AG08395 (cell line): ENCODE data around the gene CDH4.
"Not testable (repeated sequence)": the region's sequence is repeated elsewhere in the genome, so short reads cannot be mapped to it uniquely, and the experiment has no call there.

ENCODE experiments used
- DNase-seq: peaks from one replicate; pipeline ENCODE4 v3.0.0; 2012; ENCODE audit warnings: mixed read lengths, low spot score

CDH4 gene

DNA sequence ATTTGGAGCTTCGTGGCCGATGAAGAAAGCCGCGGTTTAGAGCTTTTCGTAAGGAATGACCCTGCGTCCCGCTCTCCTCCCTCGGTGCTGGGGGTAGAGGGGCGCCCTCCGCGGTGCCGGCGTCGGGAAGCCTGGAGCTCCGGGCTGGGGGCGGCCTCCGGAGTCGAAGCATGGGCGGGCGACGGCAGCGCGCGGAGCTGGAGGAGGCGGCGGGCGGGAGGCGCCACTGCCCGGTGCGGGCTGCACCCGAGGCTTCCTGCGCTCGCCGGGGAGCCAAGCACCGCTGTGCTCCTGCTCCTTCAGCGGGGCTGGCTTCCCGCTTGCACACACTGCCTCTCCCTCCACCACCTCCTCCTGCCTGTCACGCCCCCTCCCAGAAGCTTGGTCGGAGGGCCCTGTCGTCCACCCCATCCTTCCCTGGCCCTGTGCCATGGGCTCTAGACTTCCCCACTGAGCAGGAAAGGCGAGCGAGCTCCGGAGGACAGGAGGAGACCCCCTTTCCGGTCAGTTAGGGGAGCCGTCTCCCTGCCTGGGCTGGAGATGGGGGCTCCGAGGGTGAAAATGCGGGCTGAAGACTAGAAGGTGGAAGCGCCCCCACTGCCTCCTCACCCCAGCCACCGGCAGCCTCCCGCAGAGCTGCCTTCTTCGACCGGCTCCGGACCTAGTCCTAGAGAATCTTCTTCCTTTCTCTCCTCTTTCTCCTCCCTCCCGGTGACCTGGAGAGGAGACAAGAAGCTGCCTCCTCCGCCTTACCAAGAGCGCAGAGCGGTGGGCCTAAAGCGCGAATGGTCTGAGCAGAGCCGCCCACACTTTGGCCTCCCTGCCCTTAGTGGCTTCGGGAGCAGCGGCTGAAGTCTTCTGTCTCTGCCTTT is 1.8 kb downstream of the CDH4 start:
- peak; percentile 33 for DNase-seq

- no peak for DNase-seq
Observed at GRCh38 chr20:61254881-61255626, 3.0 kb downstream of the CDH4 start.

DNA sequence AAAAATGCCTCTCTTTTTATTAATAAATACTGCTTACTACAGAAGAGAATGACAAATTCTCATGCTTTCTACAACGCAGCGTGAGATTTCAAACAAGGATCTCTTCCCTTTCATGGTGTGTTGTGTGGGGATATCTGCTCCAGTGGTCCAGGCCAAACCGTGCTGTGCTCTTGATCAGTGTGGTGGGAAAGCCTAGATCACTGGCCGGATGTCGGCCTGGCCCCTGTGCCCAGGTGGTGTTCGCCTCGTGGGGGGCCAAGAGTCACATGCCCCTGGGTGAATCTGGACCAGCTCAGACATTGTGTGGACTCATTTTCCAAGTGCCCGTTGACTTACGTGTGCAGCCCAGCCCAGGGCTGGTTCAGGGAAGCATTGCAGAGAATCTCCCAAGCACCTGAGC is 4.3 kb downstream of the CDH4 start:
- no peak for DNase-seq

- DNase-seq = no peak
Observed at GRCh38 chr20:61256824-61257223, 4.8 kb downstream of the CDH4 start.

DNA sequence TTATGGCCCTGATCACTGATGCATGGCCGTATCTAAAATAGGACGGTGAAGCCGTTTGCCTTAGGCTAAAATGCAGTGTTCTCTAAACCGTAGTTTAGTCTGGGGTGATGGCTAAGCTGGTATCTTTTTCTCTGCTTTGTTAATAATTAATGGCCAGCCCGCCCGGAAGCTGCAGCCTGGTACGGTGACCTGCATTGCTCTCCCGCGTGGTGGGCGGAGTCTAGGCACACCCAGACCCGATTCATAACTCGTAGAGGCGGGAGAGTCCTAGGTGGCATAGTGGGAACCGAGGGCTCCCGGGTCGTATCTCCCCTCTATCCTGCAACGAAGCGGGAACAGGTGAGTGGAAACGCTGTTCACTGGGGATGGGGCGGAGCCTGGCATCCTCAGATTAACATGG is 5.5 kb downstream of the CDH4 start:
- DNase-seq = no peak

GRCh38 chr20:61259741-61260140 is 7.7 kb downstream of the CDH4 start:
- DNase-seq = no peak

DNA sequence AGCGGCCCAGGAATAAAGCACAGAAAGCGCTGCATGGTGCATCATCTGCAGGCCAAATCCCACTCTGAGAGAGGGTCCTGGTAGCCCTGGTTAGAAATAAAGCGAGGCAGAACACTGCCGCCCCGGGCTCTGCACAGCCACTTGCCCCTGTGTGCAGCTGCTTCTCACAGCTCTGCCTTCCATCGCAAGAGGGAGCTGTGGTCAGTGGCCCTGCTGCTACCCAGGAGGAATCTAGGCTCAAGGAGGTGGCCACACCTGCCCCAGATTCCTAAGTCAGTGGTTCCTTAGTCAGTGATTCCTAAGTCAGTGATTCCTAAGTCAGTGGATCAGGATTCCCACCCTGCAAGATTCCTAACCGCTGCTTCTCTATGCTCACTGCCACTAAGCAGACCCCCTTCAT is 8.8 kb downstream of the CDH4 start:
- no peak for DNase-seq

DNA sequence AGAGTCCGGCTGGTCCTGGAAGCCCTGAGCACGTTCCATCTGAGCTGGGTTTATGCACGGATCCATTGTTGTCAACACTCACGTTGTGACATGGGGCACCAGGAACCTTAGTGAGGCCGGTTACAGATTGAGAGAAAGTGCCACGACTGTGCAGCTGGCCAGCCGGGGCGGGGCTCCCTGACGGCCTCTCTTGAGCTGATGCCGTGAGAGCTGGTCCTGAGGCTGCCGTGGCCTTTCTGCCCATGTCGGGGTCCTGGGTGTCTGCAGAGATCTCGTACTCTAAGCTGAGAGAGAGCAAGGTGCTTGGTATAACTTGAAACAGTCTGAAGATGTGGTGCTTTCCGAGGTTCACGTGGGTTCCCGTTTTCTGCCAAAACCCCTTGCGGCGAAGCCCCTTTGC is 10.0 kb downstream of the CDH4 start:
- DNase-seq = no peak

- no peak for DNase-seq
Observed at GRCh38 chr20:61262514-61262913, 10.5 kb downstream of the CDH4 start.

DNA sequence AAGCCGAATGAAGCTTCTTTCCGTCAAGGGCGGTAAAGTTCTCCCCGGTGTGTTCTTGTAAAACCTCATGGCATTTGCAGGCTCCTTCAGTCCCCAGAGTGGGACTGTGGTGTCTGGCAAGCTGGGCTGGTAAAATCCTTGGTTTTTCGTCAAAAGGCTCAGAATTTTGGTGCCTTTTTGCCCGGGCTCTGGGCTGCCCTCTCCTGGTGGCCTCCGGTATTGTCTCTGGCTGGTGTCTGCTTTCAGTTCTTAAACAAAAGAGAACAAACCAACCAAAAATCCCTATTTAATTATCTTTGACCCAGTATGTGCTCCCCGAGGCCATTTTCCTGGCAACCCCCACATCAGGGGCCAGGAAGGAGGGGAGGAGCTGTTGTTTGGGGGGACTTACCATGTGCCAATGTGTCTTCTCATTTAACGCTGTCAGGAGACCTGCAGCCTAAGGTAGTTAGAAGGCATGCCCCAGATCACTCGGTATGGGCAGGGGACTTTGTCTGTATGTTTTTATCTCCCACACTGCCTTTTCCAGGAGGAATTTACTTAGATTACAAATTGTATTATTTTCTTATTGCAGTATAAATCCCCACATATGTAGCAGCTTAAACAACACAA is 11.1 kb downstream of the CDH4 start:
- peak; percentile 53 for DNase-seq

DNA sequence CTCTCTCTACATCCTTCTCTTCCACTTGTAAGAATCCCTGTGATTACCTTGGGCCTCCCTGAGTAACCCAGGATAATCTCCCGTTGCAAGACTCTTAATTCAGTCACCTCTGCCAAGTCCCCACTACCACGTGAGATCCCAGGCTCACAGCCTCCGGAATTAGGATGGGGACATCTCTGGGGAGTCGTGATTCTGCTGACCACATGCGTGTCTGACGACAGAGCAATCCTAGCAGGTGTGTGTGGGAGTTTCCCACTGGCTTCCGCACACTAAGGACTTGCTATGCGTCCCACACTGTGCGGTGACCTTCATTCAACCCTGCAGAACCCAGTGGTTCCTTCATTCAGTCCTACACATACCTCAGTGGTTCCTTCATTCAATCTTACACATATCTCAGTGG is 11.9 kb downstream of the CDH4 start:
- DNase-seq = no peak

DNA sequence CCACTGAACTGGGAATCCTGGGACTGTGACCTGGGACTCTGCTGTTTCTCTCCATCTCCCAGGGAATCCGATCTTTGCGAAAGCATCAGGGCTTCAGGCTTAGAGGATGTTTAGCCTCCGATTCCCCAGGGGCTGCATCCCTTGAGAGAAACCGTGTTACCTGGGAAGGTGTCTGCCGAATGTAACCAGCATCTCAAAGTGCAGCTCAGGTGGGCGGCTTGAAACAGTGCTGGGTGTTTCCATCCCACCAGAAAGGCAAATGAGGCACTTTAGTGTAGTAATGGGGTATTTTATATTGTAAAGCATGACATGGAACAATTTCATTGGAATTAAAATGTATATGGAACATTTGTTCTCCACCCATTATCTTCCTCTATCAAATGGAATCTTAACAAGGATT is 15.2 kb downstream of the CDH4 start:
- DNase-seq = no peak

DNA sequence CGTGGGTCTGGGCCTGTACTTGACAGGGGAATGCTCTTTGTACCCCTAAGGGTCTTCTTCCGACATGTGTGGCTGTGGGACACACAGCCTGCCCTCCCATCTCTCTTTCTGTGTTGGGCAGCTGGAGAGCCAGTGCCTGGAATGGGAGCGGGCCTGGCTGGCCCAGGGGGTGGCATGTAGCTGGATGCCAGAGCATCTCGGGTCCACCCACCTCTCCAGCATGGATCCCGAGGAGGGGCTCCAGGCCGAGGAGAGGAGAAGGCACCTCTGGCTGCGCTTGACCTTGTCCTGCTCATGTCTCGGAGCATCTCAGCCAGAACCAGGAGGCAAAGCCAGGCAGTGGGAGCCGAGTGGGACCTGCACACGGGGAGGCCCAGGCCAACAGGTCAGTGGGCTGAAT is 16.0 kb downstream of the CDH4 start:
- DNase-seq = no peak

DNA sequence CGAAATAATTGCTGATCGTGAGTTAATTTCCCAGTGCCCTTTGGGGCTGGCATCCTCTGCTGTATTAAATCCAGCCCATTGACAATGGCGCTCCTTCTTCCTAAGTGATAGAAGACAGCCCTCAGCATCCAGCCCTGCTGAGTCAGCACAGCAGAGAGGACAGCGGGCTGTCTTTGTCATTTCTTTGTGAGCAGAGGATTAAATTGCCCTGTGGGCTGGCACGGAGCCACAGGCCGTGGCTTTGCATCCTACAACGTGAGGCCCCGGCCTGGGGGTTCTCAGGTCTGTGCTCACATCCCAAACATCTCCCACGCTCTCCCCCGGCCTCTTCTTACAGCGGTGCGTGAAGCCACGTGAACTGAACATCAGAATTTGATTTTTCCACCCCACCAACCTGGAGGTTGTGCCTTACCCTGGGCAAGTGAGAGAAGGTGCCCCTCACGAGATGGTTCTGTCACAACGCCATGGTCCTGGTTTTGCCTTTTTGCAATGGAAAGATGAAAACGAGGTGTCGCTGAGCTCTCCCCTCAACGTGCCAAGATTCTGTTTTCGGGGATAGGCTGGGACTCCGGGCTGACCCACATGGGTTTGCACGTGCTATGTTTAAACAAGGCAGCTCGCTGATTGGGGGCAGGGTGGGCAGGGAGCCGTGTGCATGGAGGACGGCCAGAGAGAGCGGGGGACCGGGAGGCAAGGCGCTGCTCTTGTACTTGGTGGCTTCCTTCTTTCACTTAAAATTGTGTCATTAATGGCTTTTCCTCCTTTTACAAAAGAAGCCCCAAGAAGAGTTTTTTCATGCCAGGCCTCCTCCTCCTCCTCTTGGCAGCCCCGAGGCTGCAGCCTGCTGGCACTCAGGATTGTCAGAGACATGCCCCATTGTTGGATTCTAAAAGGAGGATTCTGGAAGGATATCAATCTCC is 19.5 kb downstream of the CDH4 start:
- DNase-seq = peak; percentile 14

- DNase-seq = not testable (repeated sequence)
Observed at GRCh38 chr20:61273024-61273423, 21.0 kb downstream of the CDH4 start.

- DNase-seq = not testable (repeated sequence)
Observed at GRCh38 chr20:61273666-61274065, 21.6 kb downstream of the CDH4 start.

GRCh38 chr20:61274326-61274725 is 22.3 kb downstream of the CDH4 start:
- no peak for DNase-seq

DNA sequence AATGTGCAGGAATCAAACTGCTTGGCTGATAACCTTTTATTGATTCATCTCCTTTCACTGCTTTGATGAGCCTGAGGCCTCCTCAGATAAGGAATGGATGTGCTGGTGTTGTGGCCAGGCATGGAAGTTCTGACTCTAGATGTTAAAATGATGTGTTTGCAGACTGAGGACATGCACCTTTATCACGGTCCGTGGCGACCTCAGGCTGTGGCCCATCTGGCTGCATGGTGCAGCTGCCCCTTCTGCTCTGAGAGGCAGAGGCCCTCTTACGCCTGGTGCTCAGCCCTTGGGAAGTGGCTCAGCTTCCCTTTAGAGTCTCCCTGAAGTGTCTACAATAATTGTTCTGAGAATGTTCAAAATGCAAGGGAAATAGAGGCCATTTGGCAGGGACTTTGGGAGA is 26.2 kb downstream of the CDH4 start:
- DNase-seq = no peak

DNA sequence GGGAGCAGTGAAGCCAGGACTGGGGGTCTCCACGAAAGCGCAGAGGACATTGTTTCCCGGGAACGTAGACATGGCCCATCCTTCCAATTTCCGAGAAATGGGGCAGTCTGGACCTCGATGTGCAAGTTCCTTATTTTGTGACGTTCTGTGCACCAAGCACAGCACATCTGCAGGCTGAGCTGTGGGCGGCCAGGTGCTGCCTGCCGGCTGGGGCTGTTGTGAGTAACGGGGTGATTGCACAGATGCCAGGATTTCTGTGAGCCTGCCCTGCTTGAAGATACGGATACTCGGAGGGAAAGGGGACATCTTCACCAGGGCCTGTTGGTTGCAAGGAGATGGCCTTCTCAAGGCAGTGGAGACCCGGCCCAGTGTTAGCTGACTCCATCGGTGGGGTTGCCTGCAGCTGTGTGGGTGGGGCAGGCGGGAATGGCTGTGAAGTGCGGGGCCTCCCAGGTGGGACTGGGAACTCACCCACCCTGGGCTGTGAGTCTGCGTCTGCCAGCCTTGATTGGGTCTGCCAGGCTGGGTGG is 27.6 kb downstream of the CDH4 start:
- no peak for DNase-seq

DNA sequence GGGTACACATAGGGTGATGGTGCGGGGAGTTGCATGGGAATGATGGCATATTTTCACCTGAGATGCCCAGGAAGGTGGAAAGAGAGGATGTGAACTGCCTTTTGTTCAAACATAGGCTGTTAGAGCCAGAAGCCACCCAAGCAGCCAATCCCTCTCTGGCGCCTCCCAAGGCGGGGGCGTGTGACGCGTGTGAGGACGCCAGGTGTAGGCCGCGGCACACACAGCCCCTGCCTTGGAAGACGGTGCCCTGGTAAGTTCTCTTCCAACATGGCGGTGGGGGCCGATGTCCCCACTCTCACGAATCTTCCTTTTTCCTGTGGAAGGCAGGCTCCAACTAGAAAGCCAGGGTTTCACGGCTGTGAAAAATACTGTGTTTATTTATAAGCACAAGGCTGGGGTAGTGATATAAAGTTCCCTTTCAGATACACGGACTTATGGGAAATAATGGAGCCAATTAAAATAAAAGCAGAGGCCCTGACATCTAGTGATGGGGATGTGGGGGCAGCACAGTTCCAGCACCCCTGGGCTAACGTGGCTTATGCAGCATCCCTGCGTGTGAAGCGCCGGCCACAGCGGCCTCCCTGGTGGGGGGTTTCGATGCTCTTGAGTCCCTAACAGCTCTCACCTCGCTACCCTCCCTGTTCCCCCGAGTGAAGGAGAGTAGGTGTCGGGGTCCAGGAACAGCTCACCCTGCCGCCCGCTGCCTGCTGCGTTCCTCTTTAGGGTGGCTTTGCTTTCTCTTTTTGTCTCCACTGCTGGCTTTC is 28.3 kb downstream of the CDH4 start:
- no peak for DNase-seq

DNA sequence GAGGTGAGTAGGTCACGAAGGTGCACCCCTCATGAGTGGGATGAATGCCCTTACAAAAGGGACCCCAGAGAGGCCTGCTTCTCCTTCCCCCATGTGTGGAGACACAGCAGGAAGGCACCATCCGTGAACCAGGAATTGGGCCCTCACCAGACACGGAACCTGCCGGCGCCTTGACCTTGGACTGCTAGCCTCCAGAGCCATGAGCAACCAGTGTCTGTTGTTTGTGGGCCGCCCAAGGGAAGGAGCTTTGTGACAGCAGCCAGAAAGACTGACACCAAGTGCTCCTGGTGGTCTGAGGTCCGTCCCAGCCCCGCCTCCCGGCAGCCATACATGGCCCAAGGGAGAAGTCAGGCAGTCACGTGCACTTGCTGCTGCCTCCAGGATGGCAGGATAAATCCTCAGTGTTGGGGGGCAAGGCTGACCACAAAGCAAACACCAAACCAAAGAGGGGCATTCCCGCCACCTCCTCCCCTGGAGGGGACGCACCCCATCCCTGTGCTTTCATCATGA is 29.3 kb downstream of the CDH4 start:
- DNase-seq = no peak
